K562 (cell line): Measurements from ENCODE around the gene MAGEC1. TPM values are rescaled to one million over a fixed set of nuclear protein-coding genes. Genes with fewer than 3 reads are reported as not detected.

Experiments
- BRCA1 ChIP-seq, 2 experiments: fragments of 450-650 bp in 1 of 2; sonication (generic) in 1 of 2; formaldehyde crosslinking in 1 of 2; IDR thresholded peaks; 2 replicates each; pipeline versions ENCODE4 v1.5.0 to v1.6.1; 2017 to 2020; ENCODE audit warnings: mild to moderate bottlenecking in 1 of 2, missing genetic modification reagents in 1 of 2
- CBX2 ChIP-seq: fragments of 200-600 bp; sonication (generic); IDR thresholded peaks from one replicate; pipeline ENCODE4 v1.6.1; 2012; ENCODE audit warnings: mild to moderate bottlenecking, low read length, inconsistent platforms; ENCODE audit not compliant: insufficient read depth, poor library complexity, severe bottlenecking
- CHD2 ChIP-seq: IDR thresholded peaks from 2 replicates; pipeline ENCODE4 v1.6.1; 2011; ENCODE audit warnings: low read depth, low read length
- POLR2G ChIP-seq: fragments of 200-400 bp; formaldehyde crosslinking; IDR thresholded peaks from 2 replicates; pipeline ENCODE4 v1.6.1; 2017; ENCODE audit warnings: low read depth, mild to moderate bottlenecking, antibody characterized with exemption, low read length, moderate library complexity
- PREB ChIP-seq: sonication (generic); formaldehyde crosslinking; IDR thresholded peaks from 2 replicates; pipeline ENCODE4 v1.8.1; 2023; ENCODE audit warnings: mild to moderate bottlenecking, missing genetic modification reagents
- ZFP30 ChIP-seq: fragments of 250-450 bp; sonication (Bioruptor Pico); IDR thresholded peaks from 2 replicates; pipeline ENCODE4 v1.8.0; 2022; ENCODE audit warnings: moderate library complexity, mild to moderate bottlenecking, inconsistent platforms, borderline replicate concordance
- ZNF57 ChIP-seq: fragments of 450-650 bp; formaldehyde crosslinking; IDR thresholded peaks from 2 replicates; pipeline ENCODE4 v1.4.0; 2020; ENCODE audit warnings: mild to moderate bottlenecking, moderate library complexity
- polyA plus RNA-seq, 8 experiments: library from polyadenylated mRNA; depleted of rRNA in 4 of 8; stranded (reverse) in 5 of 8; unstranded in 3 of 8; fragments of >200 nt; fragmentation: Nextera tagmentation in 2 of 8; fragmentation: Illumina TruSeq in 1 of 8; extraction: Ambion mirVana in 2 of 8; extraction: Trizol in 1 of 8; gene quantifications; 2 replicates each; pipeline versions ENCODE4 v1.2.1 to v1.2.3, GENCODE V29; 2011 to 2014; ENCODE audit warnings: inconsistent platforms in 1 of 8, missing spikeins in 1 of 8
- total RNA-seq, 7 experiments: library from RNA; depleted of rRNA in 6 of 7; stranded (reverse); fragments of >200 nt in 6 of 7; fragmentation: Illumina TruSeq in 2 of 7; extraction: Trizol in 2 of 7; gene quantifications; 2 replicates each; pipeline versions ENCODE4 v1.2.1 to v1.2.3, GENCODE V29; 2011 to 2021; ENCODE audit warnings: low replicate concordance in 1 of 7
- TF ChIP-seq, protein P1 (sequence below): fragments of 450-650 bp; IDR thresholded peaks from 2 replicates; pipeline ENCODE4 v1.6.1; 2016; ENCODE audit warnings: mild to moderate bottlenecking, moderate library complexity

MAGEC1 gene
- total and polyA plus RNA-seq, 9 of the 15 experiments (the other 6 are each of a cell fraction or from before 2014, with no cell fraction given) = 5.6 to 56.6 (median 21.4) TPM

DNA sequence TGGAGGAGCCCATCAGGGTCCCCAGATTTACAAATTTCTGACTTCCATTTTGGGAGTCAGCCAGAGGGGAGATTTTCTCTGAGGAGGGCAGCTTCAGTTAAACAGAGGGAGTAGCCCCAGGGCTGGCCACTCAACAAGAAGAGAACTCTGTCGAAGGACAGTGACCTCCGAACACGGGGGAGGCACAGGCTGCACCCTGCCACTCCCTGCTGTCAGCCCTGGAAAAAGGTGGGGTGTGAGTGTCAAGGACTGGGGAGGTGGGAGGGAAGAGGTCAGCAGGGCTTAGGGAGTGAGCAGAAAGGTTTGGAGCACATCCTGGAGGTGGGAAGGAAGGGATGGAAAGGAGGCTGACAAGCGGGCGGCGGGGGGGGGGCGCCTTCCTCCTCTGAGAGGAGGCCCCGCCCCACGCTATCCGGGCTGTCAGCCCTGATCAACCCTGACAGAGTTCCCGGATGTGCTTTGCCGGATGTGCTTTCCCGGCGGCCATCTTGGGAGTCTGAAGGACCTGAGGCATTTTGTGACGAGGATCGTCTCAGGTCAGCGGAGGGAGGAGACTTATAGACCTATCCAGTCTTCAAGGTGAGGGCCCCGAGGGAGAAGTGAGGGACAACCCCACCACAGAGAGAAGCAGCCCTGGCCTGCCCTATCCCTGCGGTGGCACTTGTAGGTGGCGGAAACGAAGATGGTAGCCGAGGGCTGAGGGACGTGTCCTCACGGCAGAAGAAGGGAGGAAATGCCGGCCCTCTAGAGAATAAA is at the start of gene MAGEC1 (continued):
- TF ChIP-seq, protein P1, sequence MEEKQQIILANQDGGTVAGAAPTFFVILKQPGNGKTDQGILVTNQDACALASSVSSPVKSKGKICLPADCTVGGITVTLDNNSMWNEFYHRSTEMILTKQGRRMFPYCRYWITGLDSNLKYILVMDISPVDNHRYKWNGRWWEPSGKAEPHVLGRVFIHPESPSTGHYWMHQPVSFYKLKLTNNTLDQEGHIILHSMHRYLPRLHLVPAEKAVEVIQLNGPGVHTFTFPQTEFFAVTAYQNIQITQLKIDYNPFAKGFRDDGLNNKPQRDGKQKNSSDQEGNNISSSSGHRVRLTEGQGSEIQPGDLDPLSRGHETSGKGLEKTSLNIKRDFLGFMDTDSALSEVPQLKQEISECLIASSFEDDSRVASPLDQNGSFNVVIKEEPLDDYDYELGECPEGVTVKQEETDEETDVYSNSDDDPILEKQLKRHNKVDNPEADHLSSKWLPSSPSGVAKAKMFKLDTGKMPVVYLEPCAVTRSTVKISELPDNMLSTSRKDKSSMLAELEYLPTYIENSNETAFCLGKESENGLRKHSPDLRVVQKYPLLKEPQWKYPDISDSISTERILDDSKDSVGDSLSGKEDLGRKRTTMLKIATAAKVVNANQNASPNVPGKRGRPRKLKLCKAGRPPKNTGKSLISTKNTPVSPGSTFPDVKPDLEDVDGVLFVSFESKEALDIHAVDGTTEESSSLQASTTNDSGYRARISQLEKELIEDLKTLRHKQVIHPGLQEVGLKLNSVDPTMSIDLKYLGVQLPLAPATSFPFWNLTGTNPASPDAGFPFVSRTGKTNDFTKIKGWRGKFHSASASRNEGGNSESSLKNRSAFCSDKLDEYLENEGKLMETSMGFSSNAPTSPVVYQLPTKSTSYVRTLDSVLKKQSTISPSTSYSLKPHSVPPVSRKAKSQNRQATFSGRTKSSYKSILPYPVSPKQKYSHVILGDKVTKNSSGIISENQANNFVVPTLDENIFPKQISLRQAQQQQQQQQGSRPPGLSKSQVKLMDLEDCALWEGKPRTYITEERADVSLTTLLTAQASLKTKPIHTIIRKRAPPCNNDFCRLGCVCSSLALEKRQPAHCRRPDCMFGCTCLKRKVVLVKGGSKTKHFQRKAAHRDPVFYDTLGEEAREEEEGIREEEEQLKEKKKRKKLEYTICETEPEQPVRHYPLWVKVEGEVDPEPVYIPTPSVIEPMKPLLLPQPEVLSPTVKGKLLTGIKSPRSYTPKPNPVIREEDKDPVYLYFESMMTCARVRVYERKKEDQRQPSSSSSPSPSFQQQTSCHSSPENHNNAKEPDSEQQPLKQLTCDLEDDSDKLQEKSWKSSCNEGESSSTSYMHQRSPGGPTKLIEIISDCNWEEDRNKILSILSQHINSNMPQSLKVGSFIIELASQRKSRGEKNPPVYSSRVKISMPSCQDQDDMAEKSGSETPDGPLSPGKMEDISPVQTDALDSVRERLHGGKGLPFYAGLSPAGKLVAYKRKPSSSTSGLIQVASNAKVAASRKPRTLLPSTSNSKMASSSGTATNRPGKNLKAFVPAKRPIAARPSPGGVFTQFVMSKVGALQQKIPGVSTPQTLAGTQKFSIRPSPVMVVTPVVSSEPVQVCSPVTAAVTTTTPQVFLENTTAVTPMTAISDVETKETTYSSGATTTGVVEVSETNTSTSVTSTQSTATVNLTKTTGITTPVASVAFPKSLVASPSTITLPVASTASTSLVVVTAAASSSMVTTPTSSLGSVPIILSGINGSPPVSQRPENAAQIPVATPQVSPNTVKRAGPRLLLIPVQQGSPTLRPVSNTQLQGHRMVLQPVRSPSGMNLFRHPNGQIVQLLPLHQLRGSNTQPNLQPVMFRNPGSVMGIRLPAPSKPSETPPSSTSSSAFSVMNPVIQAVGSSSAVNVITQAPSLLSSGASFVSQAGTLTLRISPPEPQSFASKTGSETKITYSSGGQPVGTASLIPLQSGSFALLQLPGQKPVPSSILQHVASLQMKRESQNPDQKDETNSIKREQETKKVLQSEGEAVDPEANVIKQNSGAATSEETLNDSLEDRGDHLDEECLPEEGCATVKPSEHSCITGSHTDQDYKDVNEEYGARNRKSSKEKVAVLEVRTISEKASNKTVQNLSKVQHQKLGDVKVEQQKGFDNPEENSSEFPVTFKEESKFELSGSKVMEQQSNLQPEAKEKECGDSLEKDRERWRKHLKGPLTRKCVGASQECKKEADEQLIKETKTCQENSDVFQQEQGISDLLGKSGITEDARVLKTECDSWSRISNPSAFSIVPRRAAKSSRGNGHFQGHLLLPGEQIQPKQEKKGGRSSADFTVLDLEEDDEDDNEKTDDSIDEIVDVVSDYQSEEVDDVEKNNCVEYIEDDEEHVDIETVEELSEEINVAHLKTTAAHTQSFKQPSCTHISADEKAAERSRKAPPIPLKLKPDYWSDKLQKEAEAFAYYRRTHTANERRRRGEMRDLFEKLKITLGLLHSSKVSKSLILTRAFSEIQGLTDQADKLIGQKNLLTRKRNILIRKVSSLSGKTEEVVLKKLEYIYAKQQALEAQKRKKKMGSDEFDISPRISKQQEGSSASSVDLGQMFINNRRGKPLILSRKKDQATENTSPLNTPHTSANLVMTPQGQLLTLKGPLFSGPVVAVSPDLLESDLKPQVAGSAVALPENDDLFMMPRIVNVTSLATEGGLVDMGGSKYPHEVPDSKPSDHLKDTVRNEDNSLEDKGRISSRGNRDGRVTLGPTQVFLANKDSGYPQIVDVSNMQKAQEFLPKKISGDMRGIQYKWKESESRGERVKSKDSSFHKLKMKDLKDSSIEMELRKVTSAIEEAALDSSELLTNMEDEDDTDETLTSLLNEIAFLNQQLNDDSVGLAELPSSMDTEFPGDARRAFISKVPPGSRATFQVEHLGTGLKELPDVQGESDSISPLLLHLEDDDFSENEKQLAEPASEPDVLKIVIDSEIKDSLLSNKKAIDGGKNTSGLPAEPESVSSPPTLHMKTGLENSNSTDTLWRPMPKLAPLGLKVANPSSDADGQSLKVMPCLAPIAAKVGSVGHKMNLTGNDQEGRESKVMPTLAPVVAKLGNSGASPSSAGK = 0 out of 2 replicates have a peak, but pooled peaks have one; percentile 16
- TF ChIP-seq ZNF57 (no peak), POLR2G (peak; percentile 44; the same call in 1 of the 2 replicates), CBX2 (no peak), CHD2 (no peak), ZFP30 (no peak), BRCA1 (IDR thresholded peaks at IDR 0.05) (no peak), BRCA1 (CRISPR knock-in tag; IDR thresholded peaks at IDR 0.05) (no peak), PREB (CRISPR knock-in tag) (no peak)
